DND-41 (cell line): Measurements from ENCODE around the gene UNC13C.

Experiments
- ATAC-seq: fragments of 200-7000 bp; cut with Tn5 transposase; 3 replicates; pipeline ENCODE4 v1.9.1; 2021; ENCODE audit warnings: low read depth; ENCODE audit not compliant: insufficient read depth
- DNase-seq: peaks from one replicate; pipeline ENCODE4 v3.0.0-alpha.2; 2020
- H2AFZ ChIP-seq: 2 replicates; pipeline ENCODE4 v1.6.0; 2012; ENCODE audit warnings: low read depth, low read length
- H3K27ac ChIP-seq: 2 replicates; pipeline ENCODE4 v1.5.1; 2012; ENCODE audit warnings: low read length, inconsistent platforms
- H3K27me3 ChIP-seq: fragments of 200-600 bp; sonication (generic); 2 replicates; pipeline ENCODE4 v1.6.0; 2012; ENCODE audit warnings: low read length, mild to moderate bottlenecking, inconsistent platforms; ENCODE audit not compliant: insufficient read depth, poor library complexity
- H3K36me3 ChIP-seq: 2 replicates; pipeline ENCODE4 v1.5.1; 2012; ENCODE audit warnings: low read length, inconsistent platforms; ENCODE audit not compliant: insufficient read depth
- H3K4me1 ChIP-seq: 2 replicates; pipeline ENCODE4 v1.5.1; 2012; ENCODE audit warnings: mild to moderate bottlenecking, low read length; ENCODE audit not compliant: insufficient read depth
- H3K4me2 ChIP-seq: 2 replicates; pipeline ENCODE4 v1.6.0; 2012; ENCODE audit warnings: mild to moderate bottlenecking, moderate library complexity, low read length, inconsistent platforms; ENCODE audit not compliant: insufficient read depth
- H3K4me3 ChIP-seq, 2 experiments: fragments of 200-600 bp in 1 of 2; shearing (Covaris generic) in 1 of 2; 2 replicates each; pipeline ENCODE4 v1.5.1; 2012 to 2016; ENCODE audit warnings: inconsistent platforms in 2 of 2, low read length in 2 of 2, mild to moderate bottlenecking in 2 of 2, low read depth in 1 of 2, moderate library complexity in 1 of 2
- H3K79me2 ChIP-seq: 2 replicates; pipeline ENCODE4 v1.6.0; 2012; ENCODE audit warnings: low read length, inconsistent platforms; ENCODE audit not compliant: insufficient read depth
- H3K9ac ChIP-seq: 2 replicates; pipeline ENCODE4 v1.6.0; 2012; ENCODE audit warnings: low read depth, mild to moderate bottlenecking, inconsistent platforms, low read length, moderate library complexity
- H3K9me3 ChIP-seq: 2 replicates; pipeline ENCODE4 v1.5.1; 2012; ENCODE audit warnings: low read length, moderate library complexity, mild to moderate bottlenecking, inconsistent platforms; ENCODE audit not compliant: insufficient read depth, severe bottlenecking
- H4K20me1 ChIP-seq: 2 replicates; pipeline ENCODE4 v1.6.0; 2012; ENCODE audit warnings: low read length; ENCODE audit not compliant: insufficient read depth
- CTCF ChIP-seq: IDR thresholded peaks from 2 replicates; pipeline ENCODE4 v1.5.1; 2012; ENCODE audit warnings: borderline replicate concordance, low read length, moderate library complexity, mild to moderate bottlenecking; ENCODE audit not compliant: poor library complexity, severe bottlenecking; ENCODE audit errors: extremely low read depth
- EZH2 ChIP-seq: IDR thresholded peaks from 3 replicates; pipeline ENCODE4 v1.6.1; 2012; ENCODE audit warnings: borderline replicate concordance, low read depth, mild to moderate bottlenecking, moderate library complexity, low read length, inconsistent platforms; ENCODE audit not compliant: severe bottlenecking

The UNC13C gene

GRCh38 chr15:54582863-54583643 is 604.8 kb downstream of the UNC13C start:
- ATAC-seq (no peak), DNase-seq (no peak)
- no peak overlapping the region for H3K4me3 ChIP-seq
- no peaks in the 10 kb centered on the region for H3K27me3 ChIP-seq
- H3K9me3 ChIP-seq: no peaks in the 10 kb centered on the region
- no peaks in the 10 kb centered on the region for H3K36me3 ChIP-seq
- H3K27ac ChIP-seq: no peak overlapping the region
- H4K20me1 ChIP-seq: no peaks in the 10 kb centered on the region
- no peaks in the 10 kb centered on the region for H3K79me2 ChIP-seq
- TF ChIP-seq CTCF: no peak
- TF ChIP-seq EZH2: no peak
- H3K9ac ChIP-seq: no peak overlapping the region
- H2AFZ ChIP-seq: no peak overlapping the region
- no peak overlapping the region for H3K4me2 ChIP-seq
- no peaks in the 10 kb centered on the region for H3K4me1 ChIP-seq

GRCh38 chr15:54585063-54585462 is 606.8 kb downstream of the UNC13C start:
- Histone ChIP-seq H3K4me1 (no peaks in the 10 kb centered on the region), H2AFZ (no peak overlapping the region), H3K79me2 (no peaks in the 10 kb centered on the region), H3K27ac (no peak overlapping the region), H3K27me3 (no peaks in the 10 kb centered on the region), H3K4me3 (no peak overlapping the region), H4K20me1 (no peaks in the 10 kb centered on the region), H3K36me3 (no peaks in the 10 kb centered on the region), H3K9ac (no peak overlapping the region), H3K4me2 (no peak overlapping the region), H3K9me3 (no peaks in the 10 kb centered on the region)
- DNase-seq: no peak
- TF ChIP-seq CTCF: no peak
- TF ChIP-seq EZH2: no peak
- no peak for ATAC-seq

GRCh38 chr15:54594115-54594514 is 615.9 kb downstream of the UNC13C start:
- TF ChIP-seq EZH2 (no peak), CTCF (peak; percentile 5)
- H3K9ac ChIP-seq: no peak overlapping the region
- no peaks in the 10 kb centered on the region for H3K9me3 ChIP-seq
- H4K20me1 ChIP-seq: no peaks in the 10 kb centered on the region
- ATAC-seq (no peak), DNase-seq (no peak)
- no peaks in the 10 kb centered on the region for H3K79me2 ChIP-seq
- no peak overlapping the region for H3K27ac ChIP-seq
- no peaks in the 10 kb centered on the region for H3K27me3 ChIP-seq
- H3K4me3 ChIP-seq: no peak overlapping the region
- no peaks in the 10 kb centered on the region for H3K4me1 ChIP-seq
- H2AFZ ChIP-seq: no peak overlapping the region
- no peaks in the 10 kb centered on the region for H3K36me3 ChIP-seq
- no peak overlapping the region for H3K4me2 ChIP-seq

- no peaks in the 10 kb centered on the region for H3K79me2 ChIP-seq
- no peaks in the 10 kb centered on the region for H3K9me3 ChIP-seq
- no peak for DNase-seq
- no peaks in the 10 kb centered on the region for H4K20me1 ChIP-seq
- no peak overlapping the region for H3K4me3 ChIP-seq
- H3K36me3 ChIP-seq: no peaks in the 10 kb centered on the region
- no peak for TF ChIP-seq CTCF
- no peak overlapping the region for H2AFZ ChIP-seq
- no peak overlapping the region for H3K27ac ChIP-seq
- no peak for ATAC-seq
- H3K9ac ChIP-seq: no peak overlapping the region
- H3K27me3 ChIP-seq: no peaks in the 10 kb centered on the region
- no peaks in the 10 kb centered on the region for H3K4me1 ChIP-seq
- H3K4me2 ChIP-seq: no peak overlapping the region
Observed at GRCh38 chr15:54599386-54599785, 621.1 kb downstream of the UNC13C start.
